ENCODE results near the gene FOCAD.

DNA sequence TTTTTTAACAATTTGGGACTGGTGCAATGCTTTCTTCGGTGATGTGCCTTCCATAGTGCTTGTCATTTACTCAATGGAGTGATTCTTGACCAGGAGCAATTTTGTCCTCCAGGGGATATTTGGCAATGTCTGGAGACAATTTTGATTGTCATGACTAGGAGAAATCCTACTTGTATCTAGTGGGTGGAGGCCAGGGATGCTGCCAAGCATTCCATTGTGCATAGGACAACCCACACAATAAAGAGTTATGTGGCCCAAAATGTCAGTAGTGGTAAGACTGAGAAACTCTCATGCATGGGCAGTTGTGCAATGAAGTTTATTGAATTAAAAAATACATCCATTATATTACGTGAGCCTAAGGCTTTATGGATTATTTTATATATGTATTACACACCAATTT lies 70.5 kb downstream of the FOCAD start:
- TF ChIP-seq, protein P1, sequence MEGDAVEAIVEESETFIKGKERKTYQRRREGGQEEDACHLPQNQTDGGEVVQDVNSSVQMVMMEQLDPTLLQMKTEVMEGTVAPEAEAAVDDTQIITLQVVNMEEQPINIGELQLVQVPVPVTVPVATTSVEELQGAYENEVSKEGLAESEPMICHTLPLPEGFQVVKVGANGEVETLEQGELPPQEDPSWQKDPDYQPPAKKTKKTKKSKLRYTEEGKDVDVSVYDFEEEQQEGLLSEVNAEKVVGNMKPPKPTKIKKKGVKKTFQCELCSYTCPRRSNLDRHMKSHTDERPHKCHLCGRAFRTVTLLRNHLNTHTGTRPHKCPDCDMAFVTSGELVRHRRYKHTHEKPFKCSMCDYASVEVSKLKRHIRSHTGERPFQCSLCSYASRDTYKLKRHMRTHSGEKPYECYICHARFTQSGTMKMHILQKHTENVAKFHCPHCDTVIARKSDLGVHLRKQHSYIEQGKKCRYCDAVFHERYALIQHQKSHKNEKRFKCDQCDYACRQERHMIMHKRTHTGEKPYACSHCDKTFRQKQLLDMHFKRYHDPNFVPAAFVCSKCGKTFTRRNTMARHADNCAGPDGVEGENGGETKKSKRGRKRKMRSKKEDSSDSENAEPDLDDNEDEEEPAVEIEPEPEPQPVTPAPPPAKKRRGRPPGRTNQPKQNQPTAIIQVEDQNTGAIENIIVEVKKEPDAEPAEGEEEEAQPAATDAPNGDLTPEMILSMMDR (IDR thresholded peaks at IDR 0.05; ENCODE audit: control extremely low read depth in 1 of 3, insufficient read depth in 1 of 3, low read depth in 1 of 3, low read length in 3 of 3): no peak
- no peak for TF ChIP-seq CHD1 (IDR thresholded peaks at IDR 0.05; ENCODE audit: low read depth, low read length)

All from H1 (cell line).